22Rv1 (cell line): Measurements from ENCODE around the gene CDC42BPB.
"Not testable (repeated sequence)": the region's sequence is repeated elsewhere in the genome, so short reads cannot be mapped to it uniquely, and the experiment has no call there.

Experiments used
- H3K27ac ChIP-seq: fragments of 450-650 bp; 2 replicates; pipeline ENCODE4 v1.5.1; 2017
- ZFX ChIP-seq: fragments of 450-650 bp; IDR thresholded peaks from 2 replicates; pipeline ENCODE4 v1.6.1; 2017; ENCODE audit warnings: antibody characterized with exemption, borderline replicate concordance
- TF ChIP-seq, protein P1 (sequence below): fragments of 450-650 bp; IDR thresholded peaks from 2 replicates; pipeline ENCODE4 v1.5.1; 2017; ENCODE audit warnings: mild to moderate bottlenecking

The CDC42BPB gene

DNA sequence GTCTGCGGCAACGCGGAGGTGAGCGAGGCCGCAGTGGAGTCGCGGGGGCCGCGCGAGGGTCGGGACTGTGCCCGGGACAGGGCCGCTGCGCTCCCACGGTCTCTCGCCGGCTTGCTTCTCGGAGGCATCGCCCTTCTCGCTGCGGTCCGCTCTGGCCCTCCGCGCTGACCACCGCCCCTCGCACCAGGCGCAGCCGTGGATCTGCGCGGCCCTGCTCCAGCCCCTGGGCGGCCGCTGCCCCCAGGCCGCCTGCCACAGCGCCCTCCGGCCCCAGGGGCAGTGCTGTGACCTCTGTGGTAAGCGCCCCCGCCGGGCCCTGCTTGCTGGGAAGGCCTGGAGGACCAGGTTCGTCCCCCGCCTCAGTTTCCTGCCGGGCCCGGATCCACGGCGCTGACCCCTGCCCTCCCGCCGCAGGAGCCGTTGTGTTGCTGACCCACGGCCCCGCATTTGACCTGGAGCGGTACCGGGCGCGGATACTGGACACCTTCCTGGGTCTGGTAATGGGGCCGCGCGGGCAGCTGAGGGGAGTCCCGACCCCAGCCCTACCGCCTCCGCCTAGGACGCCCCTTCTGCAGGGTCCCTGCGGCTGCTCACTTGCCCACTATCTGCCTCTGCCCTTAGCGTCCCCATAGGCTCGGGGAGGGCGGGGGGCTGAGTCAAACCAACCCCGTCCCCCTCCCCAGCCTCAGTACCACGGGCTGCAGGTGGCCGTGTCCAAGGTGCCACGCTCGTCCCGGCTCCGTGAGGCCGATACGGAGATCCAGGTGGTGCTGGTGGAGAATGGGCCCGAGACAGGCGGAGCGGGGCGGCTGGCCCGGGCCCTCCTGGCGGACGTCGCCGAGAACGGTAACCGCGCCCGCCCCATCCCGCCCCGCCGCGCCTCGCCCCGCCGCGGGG, 127.9 kb downstream of the CDC42BPB start:
- no peak overlapping the region for H3K27ac ChIP-seq

DNA sequence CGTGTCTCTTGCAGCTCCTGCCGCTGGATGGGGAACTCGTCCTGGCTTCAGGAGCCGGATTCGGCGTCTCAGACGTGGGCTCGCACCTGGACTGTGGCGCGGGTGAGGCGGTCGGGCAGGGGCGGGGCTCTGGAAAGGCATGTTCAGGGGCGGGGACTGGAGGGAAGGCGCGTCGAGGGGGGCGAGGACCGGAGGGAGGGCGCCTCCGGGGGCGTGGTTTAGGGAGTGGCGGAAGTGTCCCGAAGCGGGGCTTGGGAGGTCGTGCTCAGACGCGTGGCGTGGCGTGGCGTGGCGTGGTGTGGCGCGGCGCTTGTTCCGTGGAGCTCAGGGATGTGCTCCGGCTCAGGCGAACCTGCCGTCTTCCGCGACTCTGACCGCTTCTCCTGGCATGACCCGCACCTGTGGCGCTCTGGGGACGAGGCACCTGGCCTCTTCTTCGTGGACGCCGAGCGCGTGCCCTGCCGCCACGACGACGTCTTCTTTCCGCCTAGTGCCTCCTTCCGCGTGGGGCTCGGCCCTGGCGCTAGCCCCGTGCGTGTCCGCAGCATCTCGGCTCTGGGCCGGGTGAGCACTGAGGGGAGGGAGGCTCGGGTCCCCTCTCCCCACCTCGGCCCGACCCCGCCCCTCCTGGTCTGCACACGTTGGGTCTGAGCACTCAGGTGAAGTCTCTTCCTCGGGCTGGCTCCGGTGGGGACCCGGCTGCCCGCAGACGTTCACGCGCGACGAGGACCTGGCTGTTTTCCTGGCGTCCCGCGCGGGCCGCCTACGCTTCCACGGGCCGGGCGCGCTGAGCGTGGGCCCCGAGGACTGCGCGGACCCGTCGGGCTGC, 128.7 kb downstream of the CDC42BPB start:
- TF ChIP-seq, protein P1, sequence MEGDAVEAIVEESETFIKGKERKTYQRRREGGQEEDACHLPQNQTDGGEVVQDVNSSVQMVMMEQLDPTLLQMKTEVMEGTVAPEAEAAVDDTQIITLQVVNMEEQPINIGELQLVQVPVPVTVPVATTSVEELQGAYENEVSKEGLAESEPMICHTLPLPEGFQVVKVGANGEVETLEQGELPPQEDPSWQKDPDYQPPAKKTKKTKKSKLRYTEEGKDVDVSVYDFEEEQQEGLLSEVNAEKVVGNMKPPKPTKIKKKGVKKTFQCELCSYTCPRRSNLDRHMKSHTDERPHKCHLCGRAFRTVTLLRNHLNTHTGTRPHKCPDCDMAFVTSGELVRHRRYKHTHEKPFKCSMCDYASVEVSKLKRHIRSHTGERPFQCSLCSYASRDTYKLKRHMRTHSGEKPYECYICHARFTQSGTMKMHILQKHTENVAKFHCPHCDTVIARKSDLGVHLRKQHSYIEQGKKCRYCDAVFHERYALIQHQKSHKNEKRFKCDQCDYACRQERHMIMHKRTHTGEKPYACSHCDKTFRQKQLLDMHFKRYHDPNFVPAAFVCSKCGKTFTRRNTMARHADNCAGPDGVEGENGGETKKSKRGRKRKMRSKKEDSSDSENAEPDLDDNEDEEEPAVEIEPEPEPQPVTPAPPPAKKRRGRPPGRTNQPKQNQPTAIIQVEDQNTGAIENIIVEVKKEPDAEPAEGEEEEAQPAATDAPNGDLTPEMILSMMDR = no peak
- TF ChIP-seq ZFX = no peak

More for the DNA sequence above, 127.9 kb downstream of the CDC42BPB start:
- TF ChIP-seq ZFX = no peak
- TF ChIP-seq, protein P1 = no peak

DNA sequence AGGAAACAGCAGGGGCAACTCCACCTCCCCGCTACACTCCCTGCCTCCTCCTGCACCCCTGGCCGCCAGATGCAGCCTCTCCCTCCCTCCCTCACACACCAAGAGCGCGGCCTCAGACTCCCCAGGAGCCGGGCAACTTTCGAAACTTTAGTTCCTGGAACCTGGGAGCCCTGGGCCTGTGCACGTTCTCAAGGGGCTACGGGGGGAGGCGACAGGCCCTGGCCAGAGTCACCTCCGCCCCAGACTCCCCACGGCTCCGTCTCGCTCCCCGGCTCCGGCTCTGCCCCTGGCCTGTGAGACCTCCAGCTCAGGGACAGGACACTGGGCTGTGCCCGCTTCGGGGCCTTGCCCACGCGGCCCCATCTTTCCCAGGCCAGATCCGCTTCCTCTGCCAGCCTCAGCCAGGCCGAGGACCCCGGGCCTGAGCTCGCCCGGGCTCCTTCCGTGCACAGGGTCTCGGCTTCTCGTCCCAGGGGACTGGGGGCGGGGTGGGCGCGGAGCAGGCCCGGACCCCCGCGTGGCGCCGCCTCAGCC, 129.4 kb downstream of the CDC42BPB start:
- TF ChIP-seq ZFX = no peak
- TF ChIP-seq, protein P1 = no peak
- no peak overlapping the region for H3K27ac ChIP-seq

More for the DNA sequence above, 128.7 kb downstream of the CDC42BPB start:
- no peak overlapping the region for H3K27ac ChIP-seq

DNA sequence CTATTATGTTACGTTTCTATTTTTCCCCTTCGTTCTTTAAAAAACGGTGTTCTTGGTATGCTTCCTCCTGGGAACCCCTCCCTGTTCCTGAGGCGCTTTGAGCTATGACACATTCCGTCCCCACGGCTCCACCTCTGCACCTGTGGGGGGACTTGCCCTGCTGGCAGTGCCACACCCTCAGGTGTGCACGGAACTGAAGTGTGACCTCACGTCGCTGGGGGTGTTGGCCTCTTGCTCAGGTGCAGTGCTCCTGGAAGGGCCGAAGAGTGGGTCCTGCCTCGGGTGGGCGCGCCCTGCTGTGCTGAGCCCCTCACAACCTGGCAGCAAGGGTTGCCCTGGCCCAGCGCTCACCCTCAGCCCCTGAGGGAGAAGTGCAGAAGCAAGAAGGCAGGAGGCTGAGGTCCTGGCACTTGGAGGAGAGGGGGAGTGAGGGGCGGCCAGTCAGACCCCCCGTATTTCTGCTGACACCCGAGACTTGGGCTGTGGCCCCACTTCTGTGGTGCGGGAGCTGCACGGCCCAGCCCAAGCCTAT, 129.9 kb downstream of the CDC42BPB start:
- H3K27ac ChIP-seq = no peak overlapping the region
- TF ChIP-seq, protein P1 = no peak
- no peak for TF ChIP-seq ZFX

DNA sequence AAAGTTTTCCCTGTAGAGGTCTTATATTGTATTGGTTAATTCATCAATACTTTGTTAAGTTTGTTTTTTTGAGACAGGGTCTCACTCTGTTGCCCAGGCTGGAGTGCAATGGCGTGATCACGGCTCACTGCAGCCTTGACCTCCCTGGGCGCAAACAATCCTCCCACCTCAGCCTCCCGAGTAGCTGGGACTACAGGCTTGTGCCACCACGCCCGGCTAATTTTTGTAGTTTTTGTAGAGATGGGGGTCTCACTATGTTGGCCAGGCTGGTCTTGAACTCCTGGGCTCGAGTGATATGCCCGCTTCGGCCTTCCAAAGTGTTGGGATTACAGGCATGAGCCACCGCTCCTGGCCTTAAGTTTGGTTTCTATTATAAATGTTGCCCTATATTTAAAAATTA, 130.5 kb downstream of the CDC42BPB start:
- not testable (repeated sequence) for H3K27ac ChIP-seq

DNA sequence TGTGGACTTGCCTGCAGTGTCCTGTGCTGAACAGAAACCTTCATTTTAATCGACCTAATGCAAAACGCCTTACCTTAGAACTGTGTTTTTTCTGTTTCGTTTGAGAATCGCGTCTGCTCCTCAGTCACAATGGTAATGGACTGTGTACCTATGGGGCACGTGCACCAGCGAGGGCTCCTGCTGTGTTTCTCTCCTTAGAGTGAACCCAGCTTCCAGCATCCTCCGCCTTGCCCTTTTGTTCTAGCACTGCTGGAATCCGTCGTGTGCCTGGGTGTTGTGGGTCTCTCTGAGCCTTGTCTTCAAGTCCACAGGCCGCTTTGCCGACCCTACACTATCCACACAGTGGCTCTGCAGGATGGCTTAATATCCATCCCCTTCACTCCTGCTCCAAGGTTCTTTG, 131.2 kb downstream of the CDC42BPB start:
- no peak for TF ChIP-seq ZFX
- TF ChIP-seq, protein P1 = no peak
- no peak overlapping the region for H3K27ac ChIP-seq

DNA sequence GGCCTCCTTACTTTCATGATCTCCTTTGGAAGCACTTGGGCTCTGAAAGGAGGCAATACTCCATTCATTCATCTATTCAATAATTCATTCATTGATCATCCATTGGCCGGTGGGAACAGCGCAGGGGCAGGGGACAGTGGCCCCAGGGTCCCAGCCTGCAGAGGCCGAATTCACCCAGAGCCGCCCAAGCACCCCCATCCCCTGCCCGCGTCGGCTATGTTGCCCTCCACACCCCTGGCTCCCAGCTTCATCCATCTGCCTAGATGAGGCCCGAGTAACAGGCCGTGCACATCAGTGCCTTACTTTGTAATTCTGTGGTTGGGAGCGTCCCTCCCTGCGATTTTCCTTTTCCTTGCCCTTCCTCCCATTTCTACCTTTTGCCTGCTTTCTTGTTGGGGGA, 131.7 kb downstream of the CDC42BPB start:
- TF ChIP-seq, protein P1 = no peak
- no peak for TF ChIP-seq ZFX

More for the DNA sequence above, 131.7 kb downstream of the CDC42BPB start:
- H3K27ac ChIP-seq = no peak overlapping the region
